Stimulated activated CD4-positive, alpha-beta T cell treated with anti-CD3 and anti-CD28 coated beads, Interleukin-12 subunit alpha, Interleukin-12 subunit beta, amount 100 ng/mL, for 24 hours (primary cell): ENCODE results near the gene LRRC59.
"Not testable (repeated sequence)": the region's sequence is repeated elsewhere in the genome, so short reads cannot be mapped to it uniquely, and the experiment has no call there.

Experiments used
- DNase-seq, 2 experiments: peaks; one replicate each; pipeline ENCODE4 v3.0.0-alpha.2; 2020; ENCODE audit warnings: low read depth in 2 of 2

The LRRC59 gene

DNA sequence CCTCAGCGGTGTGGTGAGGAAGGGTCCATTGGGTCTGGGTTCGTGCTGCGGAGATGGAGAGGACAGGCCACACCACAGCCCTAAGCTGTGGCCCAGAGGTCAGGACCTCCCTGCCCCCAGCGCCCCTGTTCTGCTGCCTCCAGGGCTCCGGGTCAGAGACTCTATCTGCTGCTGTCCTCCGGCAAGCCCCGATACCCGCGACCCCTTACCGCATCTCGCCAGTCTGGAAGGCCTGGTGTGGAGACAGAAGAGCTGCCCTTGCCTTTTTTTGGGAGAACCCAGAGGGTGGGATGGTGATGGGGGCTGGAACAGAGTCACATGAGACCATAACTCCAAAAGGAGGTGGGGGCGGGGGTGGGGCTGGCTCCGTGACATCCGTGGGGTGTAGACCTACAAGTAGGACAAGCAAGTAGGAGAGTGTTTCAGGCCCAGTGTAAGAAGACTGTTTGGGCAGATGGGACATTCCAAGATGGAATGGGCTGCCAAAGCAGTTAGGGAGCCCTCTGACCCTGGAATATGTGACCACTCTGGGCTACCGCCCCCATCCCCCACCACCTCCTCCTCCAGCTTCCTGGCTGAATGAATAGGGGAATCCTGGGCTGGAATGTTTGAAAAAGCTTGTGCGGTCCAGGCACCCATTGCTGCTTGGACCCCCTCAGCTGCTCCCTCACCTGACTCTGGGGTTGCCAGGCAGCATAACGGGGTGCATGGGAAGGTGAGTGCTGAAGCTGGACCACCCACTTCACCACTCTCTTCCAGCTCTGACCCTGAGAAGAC lies 50.0 kb downstream of the LRRC59 start:
- DNase-seq: no peak

DNA sequence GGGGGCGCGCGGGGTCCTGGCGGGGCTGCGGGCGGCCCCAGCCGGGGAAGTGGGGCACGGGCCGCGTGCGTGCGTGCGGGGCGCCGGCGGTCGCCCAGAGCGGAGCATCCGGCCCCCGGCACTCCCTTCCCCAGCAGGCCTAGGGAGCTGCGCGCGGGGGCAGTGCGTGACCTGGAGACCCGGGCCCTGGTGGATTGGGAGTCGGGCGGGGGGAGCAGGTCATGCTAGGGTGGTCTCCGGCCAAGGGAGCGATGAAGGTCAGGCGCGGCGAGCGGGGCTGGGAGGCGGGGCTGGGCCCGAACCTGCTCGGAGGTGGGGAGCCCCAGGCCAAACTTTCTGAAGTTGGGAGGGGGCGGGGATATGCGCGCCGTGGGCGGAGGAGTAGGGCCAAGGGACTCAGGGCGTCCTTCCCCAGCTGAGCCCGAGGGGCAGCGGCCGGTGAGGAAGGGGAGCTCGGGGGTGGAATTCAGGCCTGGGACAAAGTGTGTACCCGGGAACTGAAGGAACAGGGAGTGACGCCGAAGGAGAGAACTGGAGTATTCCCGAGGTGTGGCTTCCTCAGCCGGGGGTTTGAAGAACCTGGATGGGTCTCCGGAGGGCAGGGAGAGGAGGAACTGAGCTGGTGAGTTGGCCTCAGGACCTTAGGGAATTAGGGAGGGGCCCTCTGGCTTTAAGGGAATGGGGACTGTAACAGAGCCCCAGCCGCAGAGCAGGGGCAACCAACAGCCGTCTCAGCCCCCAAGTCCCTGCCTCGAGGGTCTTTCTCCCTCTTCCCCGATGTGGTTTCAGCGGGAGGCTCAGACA lies 50.8 kb downstream of the LRRC59 start:
- DNase-seq: peak; percentile 23 to 52

DNA sequence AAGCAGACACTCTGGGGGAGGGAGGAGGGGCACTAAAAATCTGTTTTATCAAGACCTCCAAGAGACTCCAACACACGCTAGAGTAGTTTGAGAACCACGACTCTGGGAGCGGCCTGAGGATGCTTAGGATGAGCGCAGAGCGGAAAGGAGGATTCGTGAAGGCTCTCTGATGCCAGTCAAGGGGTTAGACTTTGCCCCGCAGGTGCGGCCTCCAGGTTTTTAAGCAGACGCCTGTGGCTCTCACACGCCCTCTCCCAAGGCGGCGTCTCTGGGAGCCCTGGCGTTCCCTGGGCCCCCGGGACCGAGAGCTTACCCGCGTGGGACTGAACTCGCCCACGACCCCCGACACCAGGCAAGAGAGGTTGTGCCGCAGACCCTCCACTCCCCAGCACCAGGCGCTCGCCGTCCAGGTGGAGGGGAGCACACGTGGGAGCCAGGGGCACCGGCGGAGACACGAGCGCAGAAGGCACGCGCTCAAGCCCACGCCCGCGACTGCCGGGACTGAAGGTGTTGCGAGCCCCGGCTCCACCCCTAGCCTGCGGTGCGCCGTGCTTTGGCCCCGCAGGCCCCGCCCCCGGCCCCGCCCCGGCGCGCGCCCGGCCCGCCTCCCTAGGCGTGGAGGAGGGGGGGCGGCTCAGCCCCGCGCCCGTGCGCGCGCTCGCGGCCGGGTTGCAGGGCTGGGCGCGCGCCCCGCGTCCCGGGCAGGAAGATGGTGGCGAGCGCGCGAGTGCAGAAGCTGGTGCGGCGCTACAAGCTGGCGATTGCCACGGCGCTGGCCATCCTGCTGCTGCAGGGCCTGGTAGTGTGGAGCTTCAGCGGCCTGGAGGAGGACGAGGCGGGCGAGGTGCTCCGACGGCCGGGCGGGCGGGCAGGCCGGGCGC lies 51.7 kb downstream of the LRRC59 start, which contains the start of gene XYLT2:
XYLT2 (plus strand) TSS at position 695 of the 881 bp plus-strand sequence; CDS start at position 710, 15 bp downstream.
- DNase-seq: peak; percentile 80 to 84

DNA sequence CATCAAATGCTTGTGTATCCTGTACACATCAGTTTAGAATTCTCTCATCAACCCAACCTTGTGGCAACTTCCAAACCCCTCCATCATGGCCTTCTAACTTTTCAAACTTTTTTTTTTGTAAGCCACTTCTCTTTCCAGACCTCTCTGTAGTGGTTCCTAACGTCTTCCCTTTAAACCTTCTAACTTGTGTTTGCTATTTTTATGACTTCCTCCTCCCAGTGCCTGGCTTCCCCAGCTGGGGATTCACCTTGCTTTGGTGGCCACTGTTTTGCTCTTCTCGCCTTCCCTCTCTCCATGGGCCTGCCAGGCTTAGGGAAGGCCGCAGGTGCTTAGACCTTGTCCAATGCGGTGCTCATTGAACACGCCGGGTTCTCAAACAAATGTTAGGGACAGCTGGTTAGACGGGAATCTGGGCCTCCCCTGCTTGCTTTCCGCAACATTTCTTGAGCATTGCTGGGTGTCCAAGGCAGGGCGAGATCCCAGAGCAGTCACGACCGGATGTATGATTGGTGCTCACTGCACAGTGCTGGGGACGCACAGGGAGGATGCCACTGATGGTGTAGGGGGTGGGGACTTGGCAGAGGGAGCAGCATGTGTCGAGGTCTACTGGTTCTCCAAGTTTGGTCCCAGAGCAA lies 52.5 kb downstream of the LRRC59 start:
- DNase-seq: no peak

DNA sequence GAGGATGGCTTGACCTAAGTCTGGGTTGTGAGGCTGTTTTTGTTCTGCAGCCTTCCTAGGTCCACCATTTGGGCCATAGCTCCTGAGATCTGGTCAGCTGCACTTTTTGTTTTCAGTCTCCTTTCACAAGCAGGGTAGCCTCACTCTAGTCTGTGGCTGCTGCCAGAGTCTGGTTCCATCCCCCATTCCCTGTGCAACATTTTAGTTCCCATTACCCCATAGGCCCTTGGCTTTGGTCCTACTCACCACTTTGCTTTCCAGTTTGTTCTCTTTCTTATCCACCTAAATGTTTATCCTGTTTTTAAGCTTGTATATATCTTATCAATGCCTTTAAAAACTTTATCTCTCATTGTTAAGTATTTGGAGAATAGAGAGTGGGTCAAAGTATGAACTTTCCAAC lies 57.9 kb downstream of the LRRC59 start:
- no peak for DNase-seq

DNA sequence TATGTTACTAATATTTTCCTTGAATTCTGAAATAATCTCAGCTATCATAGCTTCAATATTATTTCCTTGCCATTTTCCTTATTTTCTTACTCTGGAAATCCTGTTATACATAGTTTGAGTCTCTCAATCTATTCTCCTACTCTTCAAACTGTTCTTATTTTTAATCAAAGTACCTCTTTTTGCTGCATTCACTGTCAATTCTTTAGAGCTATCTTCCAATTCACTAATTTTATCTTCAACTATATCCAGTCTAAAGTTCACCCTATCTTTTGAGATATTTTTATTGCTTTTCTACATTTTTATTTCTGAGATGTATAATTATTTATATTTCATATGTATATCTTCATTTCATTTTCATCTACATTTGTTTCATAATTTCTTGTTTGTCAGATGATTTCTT lies 58.7 kb downstream of the LRRC59 start:
- no peak for DNase-seq

DNA sequence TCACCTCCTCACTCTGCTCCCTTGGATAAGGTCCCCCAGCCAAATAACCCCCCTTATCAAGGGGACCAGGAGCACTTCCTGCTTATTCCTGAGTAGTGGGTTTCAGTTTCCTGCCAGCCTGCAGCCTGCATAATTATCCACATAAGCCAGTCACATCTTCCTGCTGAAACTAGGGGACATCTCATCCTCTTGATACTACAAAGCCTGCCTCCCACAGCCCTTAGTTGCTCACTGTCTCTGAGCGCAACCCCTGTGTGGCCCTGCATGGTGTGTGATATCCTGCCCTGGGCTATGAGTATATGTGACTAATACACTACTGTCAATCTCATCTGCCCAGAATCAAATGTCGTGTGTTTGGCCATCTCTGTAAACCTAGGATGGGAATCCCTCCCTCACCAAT lies 59.4 kb downstream of the LRRC59 start:
- DNase-seq: no peak

DNA sequence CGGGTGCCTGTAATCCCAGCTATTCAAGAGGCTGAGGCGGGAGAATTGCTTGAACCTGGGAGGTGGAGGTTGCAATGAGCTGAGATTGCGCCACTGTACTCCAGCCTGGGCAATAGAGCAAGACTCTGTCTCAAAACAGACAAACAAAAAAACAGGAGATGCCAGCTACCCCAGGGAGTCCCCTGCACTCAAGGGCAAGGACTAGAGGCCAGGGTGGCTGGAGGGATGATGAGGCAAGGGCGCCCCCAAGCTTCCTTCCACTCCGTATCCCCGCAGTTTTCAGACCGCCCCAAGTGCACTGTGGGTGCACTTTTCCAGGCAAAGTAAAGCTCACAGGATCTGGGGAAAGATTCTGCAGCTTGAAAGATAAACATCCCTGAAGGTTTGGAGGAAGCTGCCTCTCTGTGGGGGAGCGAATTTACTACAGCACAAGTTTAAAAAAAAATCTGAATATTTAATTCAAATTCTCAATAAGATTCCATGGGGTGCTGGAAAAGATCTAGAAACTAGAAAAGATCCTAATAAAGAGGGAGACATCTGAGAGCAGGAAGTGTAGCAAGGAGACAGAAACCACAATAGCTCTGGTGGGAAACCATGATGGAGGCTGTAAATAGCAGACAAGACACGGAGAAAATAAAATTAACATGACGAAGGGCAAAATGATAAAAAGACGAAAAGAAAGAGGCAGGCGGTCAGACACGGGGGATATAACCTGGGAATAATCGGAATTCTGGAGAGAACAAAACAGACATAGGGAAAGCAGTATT lies 63.8 kb downstream of the LRRC59 start:
- DNase-seq: not testable (repeated sequence)

DNA sequence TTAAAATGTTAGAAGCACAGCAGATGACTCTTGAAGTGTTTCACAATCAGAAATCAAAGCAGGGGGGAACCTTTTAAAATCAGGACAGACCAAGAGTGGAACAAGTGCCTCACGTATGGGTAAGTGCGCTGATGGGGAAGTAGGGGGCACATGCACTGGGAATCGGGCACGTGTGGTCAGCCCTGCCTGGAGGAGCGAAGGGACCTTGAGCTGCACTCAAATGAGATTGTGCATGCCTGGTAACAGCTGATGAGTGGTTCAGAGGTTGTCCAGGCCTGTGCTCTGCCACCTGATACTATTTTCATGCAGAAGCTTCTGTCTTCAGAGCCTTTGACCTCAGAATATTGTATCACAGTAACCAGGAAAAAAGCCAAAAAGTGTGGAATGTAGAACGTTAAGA lies 65.1 kb downstream of the LRRC59 start:
- no peak for DNase-seq
